Measurements from ENCODE around the gene CDCP1. TPM values are rescaled to one million over a fixed set of nuclear protein-coding genes. Genes with fewer than 3 reads are reported as not detected.

Gene CDCP1
- polyA plus RNA-seq = 25.5 TPM
- long read RNA-seq, donor 1, full-length matches to known transcripts = 3 of 3 reads
- long read RNA-seq, donor 1, partial matches to known transcripts = 0 of 3 reads
- long read RNA-seq, donor 1, other reads (novel, unspliced or antisense) = 0 of 3 reads
- long read RNA-seq, donor 2, partial matches to known transcripts = 10 of 10 reads
- long read RNA-seq, donor 2, other reads (novel, unspliced or antisense) = 0 of 10 reads
- long read RNA-seq, donor 3 = 0 reads
- long read RNA-seq, donor 4 = 0 reads
- long read RNA-seq, donor 5, full-length matches to known transcripts = 1 of 1 reads
- long read RNA-seq, donor 5, partial matches to known transcripts = 0 of 1 reads
- long read RNA-seq, donor 5, other reads (novel, unspliced or antisense) = 0 of 1 reads
- long read RNA-seq, donor 6, full-length matches to known transcripts = 4 of 4 reads
- long read RNA-seq, donor 6, partial matches to known transcripts = 0 of 4 reads
- long read RNA-seq, donor 6, other reads (novel, unspliced or antisense) = 0 of 4 reads
- long read RNA-seq, donor 7 = 0 reads
- long read RNA-seq, donor 8, full-length matches to known transcripts = 3 of 9 reads
- long read RNA-seq, donor 8, partial matches to known transcripts = 6 of 9 reads
- long read RNA-seq, donor 8, other reads (novel, unspliced or antisense) = 0 of 9 reads
- long read RNA-seq, donor 9 = 0 reads
- long read RNA-seq, donor 10, full-length matches to known transcripts = 2 of 2 reads
- long read RNA-seq, donor 10, partial matches to known transcripts = 0 of 2 reads
- long read RNA-seq, donor 10, other reads (novel, unspliced or antisense) = 0 of 2 reads
- long read RNA-seq, donor 11, full-length matches to known transcripts = 2 of 20 reads
- long read RNA-seq, donor 11, partial matches to known transcripts = 18 of 20 reads
- long read RNA-seq, donor 11, other reads (novel, unspliced or antisense) = 0 of 20 reads

GRCh38 chr3:45145681-45146614, at the start of gene CDCP1:
Gene CDCP1, minus strand, starts transcription at chr3:45146378. Its CDS starts 91 bp downstream, at chr3:45146287.
- peak within 1 kb of the TSS; percentile 89 for H3K27ac ChIP-seq (ENCODE audit: low read length)
- peak within 1 kb of the TSS; percentile 94 for H3K4me3 ChIP-seq (ENCODE audit: low read length)
- no peaks in the 10 kb centered on the region for H3K36me3 ChIP-seq (ENCODE audit: control insufficient read depth, insufficient read depth, low read length)
- H3K9me3 ChIP-seq (ENCODE audit: control insufficient read depth, low read depth, low read length) = no peaks in the 10 kb centered on the region
- no CpG with 5 or more reads among the region's 92 CpGs for WGBS (ENCODE audit: insufficient coverage, low lambda C conversion rate)
- DNase-seq = peak; percentile 69 to 88
- H3K27me3 ChIP-seq (ENCODE audit: control insufficient read depth, insufficient read depth, low read length) = peaks cover 24% of the 10 kb centered on the region
- H3K4me1 ChIP-seq (ENCODE audit: control insufficient read depth, insufficient read depth, low read length) = peaks cover 4% of the 10 kb centered on the region

GRCh38 chr3:45194791-45195190, 48.6 kb upstream of the CDCP1 start:
- no peak for DNase-seq
- H3K9me3 ChIP-seq (ENCODE audit: control insufficient read depth, low read depth, low read length) = no peaks in the 10 kb centered on the region
- whole genome bisulfite sequencing (ENCODE audit: insufficient coverage, low lambda C conversion rate) = no CpG with 5 or more reads among the region's 5 CpGs
- no peak overlapping the region for H3K4me3 ChIP-seq (ENCODE audit: low read length)
- H3K27ac ChIP-seq (ENCODE audit: low read length) = no peak overlapping the region
- no peaks in the 10 kb centered on the region for H3K36me3 ChIP-seq (ENCODE audit: control insufficient read depth, insufficient read depth, low read length)
- H3K4me1 ChIP-seq (ENCODE audit: control insufficient read depth, insufficient read depth, low read length) = peaks cover 3% of the 10 kb centered on the region
- H3K27me3 ChIP-seq (ENCODE audit: control insufficient read depth, insufficient read depth, low read length) = peaks cover 6% of the 10 kb centered on the region

- Histone ChIP-seq H3K4me3 (ENCODE audit: low read length) (no peak overlapping the region), H3K4me1 (ENCODE audit: control insufficient read depth, insufficient read depth, low read length) (peaks cover 4% of the 10 kb centered on the region), H3K27ac (ENCODE audit: low read length) (no peak overlapping the region), H3K36me3 (ENCODE audit: control insufficient read depth, insufficient read depth, low read length) (no peaks in the 10 kb centered on the region), H3K27me3 (ENCODE audit: control insufficient read depth, insufficient read depth, low read length) (peaks cover 3% of the 10 kb centered on the region), H3K9me3 (ENCODE audit: control insufficient read depth, low read depth, low read length) (no peaks in the 10 kb centered on the region)
- peak in 1 of 2 donors; percentile 10 for DNase-seq
- WGBS (ENCODE audit: insufficient coverage, low lambda C conversion rate) = no CpG with 5 or more reads among the region's 3 CpGs
Measured at GRCh38 chr3:45191924-45192417, 45.8 kb upstream of the CDCP1 start.

- no CpG with 5 or more reads among the region's 4 CpGs for WGBS (ENCODE audit: insufficient coverage, low lambda C conversion rate)
- DNase-seq = no peak
- Histone ChIP-seq H3K27ac (ENCODE audit: low read length) (no peak overlapping the region), H3K36me3 (ENCODE audit: control insufficient read depth, insufficient read depth, low read length) (no peaks in the 10 kb centered on the region), H3K4me1 (ENCODE audit: control insufficient read depth, insufficient read depth, low read length) (peaks cover 4% of the 10 kb centered on the region), H3K4me3 (ENCODE audit: low read length) (no peak overlapping the region), H3K27me3 (ENCODE audit: control insufficient read depth, insufficient read depth, low read length) (peaks cover 1% of the 10 kb centered on the region), H3K9me3 (ENCODE audit: control insufficient read depth, low read depth, low read length) (no peaks in the 10 kb centered on the region)
Measured at GRCh38 chr3:45191424-45191823, 45.2 kb upstream of the CDCP1 start.

- no peaks in the 10 kb centered on the region for H3K27me3 ChIP-seq (ENCODE audit: control insufficient read depth, insufficient read depth, low read length)
- H3K9me3 ChIP-seq (ENCODE audit: control insufficient read depth, low read depth, low read length) = no peaks in the 10 kb centered on the region
- DNase-seq = no peak
- no CpG with 5 or more reads among the region's 8 CpGs for WGBS (ENCODE audit: insufficient coverage, low lambda C conversion rate)
- H3K4me3 ChIP-seq (ENCODE audit: low read length) = no peak overlapping the region
- peaks cover 4% of the 10 kb centered on the region for H3K4me1 ChIP-seq (ENCODE audit: control insufficient read depth, insufficient read depth, low read length)
- no peak overlapping the region for H3K27ac ChIP-seq (ENCODE audit: low read length)
- no peaks in the 10 kb centered on the region for H3K36me3 ChIP-seq (ENCODE audit: control insufficient read depth, insufficient read depth, low read length)
Measured at GRCh38 chr3:45188719-45189659, 42.8 kb upstream of the CDCP1 start.

GRCh38 chr3:45187694-45188141, 41.5 kb upstream of the CDCP1 start:
- WGBS (ENCODE audit: insufficient coverage, low lambda C conversion rate) = no CpG with 5 or more reads among the region's 3 CpGs
- Histone ChIP-seq H3K9me3 (ENCODE audit: control insufficient read depth, low read depth, low read length) (no peaks in the 10 kb centered on the region), H3K4me1 (ENCODE audit: control insufficient read depth, insufficient read depth, low read length) (peaks cover 15% of the 10 kb centered on the region), H3K4me3 (ENCODE audit: low read length) (no peak overlapping the region), H3K27ac (ENCODE audit: low read length) (no peak overlapping the region), H3K27me3 (ENCODE audit: control insufficient read depth, insufficient read depth, low read length) (no peaks in the 10 kb centered on the region), H3K36me3 (ENCODE audit: control insufficient read depth, insufficient read depth, low read length) (no peaks in the 10 kb centered on the region)
- DNase-seq = no peak

- Histone ChIP-seq H3K27ac (ENCODE audit: low read length) (no peak overlapping the region), H3K4me3 (ENCODE audit: low read length) (no peak overlapping the region), H3K27me3 (ENCODE audit: control insufficient read depth, insufficient read depth, low read length) (no peaks in the 10 kb centered on the region), H3K36me3 (ENCODE audit: control insufficient read depth, insufficient read depth, low read length) (no peaks in the 10 kb centered on the region), H3K9me3 (ENCODE audit: control insufficient read depth, low read depth, low read length) (no peaks in the 10 kb centered on the region), H3K4me1 (ENCODE audit: control insufficient read depth, insufficient read depth, low read length) (peaks cover 17% of the 10 kb centered on the region)
- no CpG with 5 or more reads among the region's 6 CpGs for WGBS (ENCODE audit: insufficient coverage, low lambda C conversion rate)
- DNase-seq = no peak
Measured at GRCh38 chr3:45186871-45187270, 40.7 kb upstream of the CDCP1 start.

- no peaks in the 10 kb centered on the region for H3K27me3 ChIP-seq (ENCODE audit: control insufficient read depth, insufficient read depth, low read length)
- peaks cover 17% of the 10 kb centered on the region for H3K4me1 ChIP-seq (ENCODE audit: control insufficient read depth, insufficient read depth, low read length)
- H3K9me3 ChIP-seq (ENCODE audit: control insufficient read depth, low read depth, low read length) = no peaks in the 10 kb centered on the region
- H3K27ac ChIP-seq (ENCODE audit: low read length) = no peak overlapping the region
- no peaks in the 10 kb centered on the region for H3K36me3 ChIP-seq (ENCODE audit: control insufficient read depth, insufficient read depth, low read length)
- DNase-seq = no peak
- no CpG with 5 or more reads among the region's 5 CpGs for WGBS (ENCODE audit: insufficient coverage, low lambda C conversion rate)
- H3K4me3 ChIP-seq (ENCODE audit: low read length) = no peak overlapping the region
Measured at GRCh38 chr3:45185461-45185860, 39.3 kb upstream of the CDCP1 start.

GRCh38 chr3:45185052-45185451, 38.9 kb upstream of the CDCP1 start:
- Histone ChIP-seq H3K27ac (ENCODE audit: low read length) (no peak overlapping the region), H3K9me3 (ENCODE audit: control insufficient read depth, low read depth, low read length) (no peaks in the 10 kb centered on the region), H3K4me3 (ENCODE audit: low read length) (no peak overlapping the region), H3K27me3 (ENCODE audit: control insufficient read depth, insufficient read depth, low read length) (no peaks in the 10 kb centered on the region), H3K36me3 (ENCODE audit: control insufficient read depth, insufficient read depth, low read length) (no peaks in the 10 kb centered on the region), H3K4me1 (ENCODE audit: control insufficient read depth, insufficient read depth, low read length) (peaks cover 17% of the 10 kb centered on the region)
- no CpG with 5 or more reads among the region's 2 CpGs for WGBS (ENCODE audit: insufficient coverage, low lambda C conversion rate)
- DNase-seq = no peak

Data from large intestine (tissue), 12 donors.